CD1c-positive myeloid dendritic cell (primary cell): ENCODE data around the gene OAT.
"Not testable (repeated sequence)": the region's sequence is repeated elsewhere in the genome, so short reads cannot be mapped to it uniquely, and the experiment has no call there.

Experiments
- DNase-seq: peaks from one replicate; pipeline ENCODE4 v3.0.0-alpha.2; 2016; ENCODE audit errors: extremely low spot score

OAT gene

DNA sequence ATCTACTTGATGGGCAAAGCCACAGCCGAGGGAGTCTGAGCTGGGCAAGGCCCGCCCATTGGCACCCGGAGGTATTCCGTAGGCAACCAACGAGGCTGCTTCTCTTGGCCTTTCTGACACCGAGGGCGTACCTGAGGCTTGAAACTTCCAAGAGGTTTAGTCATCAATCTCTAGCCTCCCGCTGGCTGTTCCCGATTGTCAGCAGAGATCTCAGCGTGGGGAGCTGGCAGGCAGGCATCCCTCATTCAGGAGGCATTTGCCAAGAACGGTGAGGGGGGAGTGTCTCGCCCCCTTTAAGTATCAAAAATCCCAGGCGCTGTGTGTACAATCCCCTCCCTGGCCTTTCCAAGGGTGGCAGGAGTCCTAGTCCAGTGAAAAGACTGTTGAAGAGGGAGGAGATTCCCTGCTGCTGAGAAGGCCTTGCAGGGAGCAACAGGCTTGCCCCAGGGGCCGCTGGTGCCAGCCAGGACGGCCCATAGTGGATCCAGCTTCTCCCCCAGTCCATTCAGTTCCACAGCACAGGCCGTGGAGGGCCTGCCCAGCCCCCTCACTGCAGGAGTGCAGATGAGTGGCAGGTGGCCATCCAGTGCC is 39.7 kb downstream of the OAT start:
- DNase-seq: no peak

GRCh38 chr10:124378271-124378670 is 40.5 kb downstream of the OAT start:
- DNase-seq: no peak

- no peak for DNase-seq
Measured at GRCh38 chr10:124377101-124377500, 41.6 kb downstream of the OAT start.

GRCh38 chr10:124376411-124376810 is 42.3 kb downstream of the OAT start:
- DNase-seq: no peak

DNA sequence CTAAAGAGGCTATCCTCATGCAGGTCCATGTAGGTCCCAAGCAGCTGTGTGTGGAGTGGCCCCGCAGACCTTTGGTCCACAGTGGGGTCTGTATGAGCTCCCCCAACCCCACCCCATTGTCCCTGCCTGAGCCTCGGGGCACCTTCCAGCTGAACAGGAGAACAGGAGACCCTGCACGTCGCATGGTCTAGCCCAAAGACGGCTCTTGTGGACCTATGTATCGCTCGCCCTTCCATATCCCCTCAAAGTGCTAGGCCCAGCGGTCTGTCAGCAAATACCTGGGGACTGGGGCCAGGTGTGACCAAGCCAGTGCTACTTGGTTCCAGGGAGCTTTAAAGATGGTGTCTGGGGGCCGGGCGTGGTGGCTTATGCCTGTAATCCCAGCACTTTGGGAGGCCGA is 43.0 kb downstream of the OAT start:
- no peak for DNase-seq

GRCh38 chr10:124375353-124375614 is 43.4 kb downstream of the OAT start:
- DNase-seq: no peak

DNA sequence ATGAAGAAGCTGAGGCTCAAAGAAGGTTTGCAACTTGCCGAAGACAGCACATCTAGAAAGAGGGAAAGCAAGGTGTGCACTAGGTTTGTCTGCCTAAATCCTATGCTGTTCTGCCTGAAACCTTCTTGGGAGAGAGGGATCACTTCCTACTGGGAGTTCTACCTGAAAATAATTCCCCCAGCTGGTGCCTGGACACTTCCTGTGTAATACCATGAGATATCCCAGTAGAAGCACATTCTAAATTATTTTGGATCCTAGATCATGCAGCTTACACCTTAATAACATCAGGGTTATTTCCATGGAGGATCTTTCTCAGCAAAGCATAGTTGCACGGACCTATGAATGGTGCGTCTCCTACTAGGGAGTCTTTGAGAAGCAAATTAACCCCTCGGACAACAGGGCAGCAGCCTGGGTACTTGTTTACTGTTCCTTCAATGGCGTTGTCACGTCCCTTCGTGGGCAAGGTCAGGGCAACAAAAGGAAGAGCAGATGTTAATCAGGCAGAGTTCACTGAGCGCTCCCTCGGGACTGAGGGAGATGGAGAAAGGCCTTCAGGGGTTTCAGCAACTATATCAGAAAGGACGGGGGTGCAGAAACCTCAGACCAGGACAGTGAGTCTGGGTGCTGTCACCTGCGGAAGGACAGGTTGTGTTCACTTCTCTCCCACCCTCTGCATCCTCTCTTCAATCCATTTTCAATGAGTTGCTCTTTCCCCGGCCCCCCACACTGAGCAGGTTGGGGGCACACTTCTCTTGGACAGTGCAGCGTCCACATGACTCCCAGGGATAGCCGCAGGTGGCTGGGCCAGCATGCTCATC is 44.0 kb downstream of the OAT start:
- DNase-seq: no peak

- no peak for DNase-seq
Measured at GRCh38 chr10:124372899-124373298, 45.8 kb downstream of the OAT start.

- DNase-seq: no peak
Measured at GRCh38 chr10:124370426-124370825, 48.3 kb downstream of the OAT start.

GRCh38 chr10:124369986-124370385 is 48.7 kb downstream of the OAT start:
- no peak for DNase-seq

GRCh38 chr10:124369533-124369932 is 49.2 kb downstream of the OAT start:
- DNase-seq: not testable (repeated sequence)

GRCh38 chr10:124369066-124369465 is 49.7 kb downstream of the OAT start:
- DNase-seq: no peak

DNA sequence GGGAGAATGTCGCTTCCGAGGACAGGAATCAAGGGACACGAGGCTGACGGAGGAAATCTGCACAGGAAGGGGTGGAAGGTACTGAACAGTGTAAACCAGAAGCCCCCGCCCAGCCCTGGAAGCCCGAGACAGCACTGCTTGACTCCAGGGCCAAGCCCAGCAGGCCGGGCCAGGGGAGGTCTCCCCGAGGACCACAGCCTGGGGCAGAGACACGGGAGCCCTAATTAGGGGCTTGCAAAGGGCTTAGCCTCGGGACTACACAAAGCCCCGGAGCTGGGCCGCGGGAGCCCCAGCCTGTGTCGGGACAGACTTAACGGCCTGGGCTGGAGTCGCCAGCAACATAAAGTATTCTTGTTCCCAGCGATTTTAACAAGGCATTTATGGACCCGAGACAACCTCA is 50.8 kb downstream of the OAT start:
- DNase-seq: no peak

DNA sequence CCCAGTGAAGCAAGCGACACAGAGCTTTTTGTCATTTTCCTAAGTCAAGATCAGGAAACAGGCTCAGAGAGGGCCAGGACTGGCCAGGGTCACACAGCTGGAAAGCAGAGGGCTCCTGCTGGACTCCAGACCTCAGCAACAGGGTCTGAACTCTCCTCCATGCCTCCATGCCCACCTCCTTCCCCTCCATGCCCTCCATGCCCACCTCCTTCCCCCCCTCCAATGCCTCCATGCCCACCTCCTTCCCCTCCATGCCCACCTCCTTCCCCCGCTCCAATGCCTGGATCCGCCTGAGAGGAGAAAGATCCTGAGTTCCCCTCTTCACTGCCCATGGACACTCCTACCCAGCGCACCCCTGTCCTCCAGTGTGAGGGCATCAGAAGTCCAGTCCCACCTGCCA is 51.3 kb downstream of the OAT start:
- DNase-seq: no peak

- no peak for DNase-seq
Measured at GRCh38 chr10:124366825-124367224, 51.9 kb downstream of the OAT start.

GRCh38 chr10:124366343-124366742 is 52.4 kb downstream of the OAT start:
- DNase-seq: no peak

DNA sequence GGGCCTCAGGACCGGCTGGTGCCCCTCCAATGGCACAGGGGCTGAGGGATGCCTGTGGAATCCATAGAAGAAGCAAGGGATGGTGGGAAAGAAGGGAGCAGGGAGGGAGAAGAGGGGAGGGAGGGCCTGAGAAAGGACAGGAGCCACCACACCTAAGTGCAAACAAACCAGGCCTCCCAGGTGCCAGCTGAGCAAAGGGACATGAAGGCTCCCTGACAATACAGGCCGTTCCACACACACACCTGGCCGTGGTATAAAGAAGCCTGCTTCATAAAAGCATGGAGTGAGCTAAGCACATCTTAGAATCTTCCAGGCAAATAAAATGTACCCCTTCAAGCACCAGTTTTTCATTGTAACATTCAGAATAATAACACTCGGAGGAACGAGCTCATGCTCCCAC is 54.0 kb downstream of the OAT start:
- no peak for DNase-seq

DNA sequence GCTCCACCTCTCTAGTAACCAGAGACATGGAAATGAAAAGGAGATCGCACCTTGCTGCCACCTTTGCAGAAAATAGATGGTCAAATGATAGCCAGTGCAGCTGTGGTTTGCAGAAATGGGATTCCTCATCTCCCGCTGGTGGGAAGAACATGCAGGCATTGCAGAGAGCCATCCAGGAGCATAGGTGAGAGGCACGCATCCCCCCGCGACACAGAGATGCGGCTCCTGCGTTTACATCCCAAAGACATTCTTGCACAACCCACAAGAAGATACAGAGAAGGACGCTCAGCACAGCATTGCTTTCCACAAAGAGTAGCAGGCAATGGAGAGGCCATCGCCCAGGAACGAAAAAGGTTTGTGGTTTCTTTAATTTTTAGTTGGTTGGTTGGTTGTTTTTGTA is 56.2 kb downstream of the OAT start:
- DNase-seq: no peak

DNA sequence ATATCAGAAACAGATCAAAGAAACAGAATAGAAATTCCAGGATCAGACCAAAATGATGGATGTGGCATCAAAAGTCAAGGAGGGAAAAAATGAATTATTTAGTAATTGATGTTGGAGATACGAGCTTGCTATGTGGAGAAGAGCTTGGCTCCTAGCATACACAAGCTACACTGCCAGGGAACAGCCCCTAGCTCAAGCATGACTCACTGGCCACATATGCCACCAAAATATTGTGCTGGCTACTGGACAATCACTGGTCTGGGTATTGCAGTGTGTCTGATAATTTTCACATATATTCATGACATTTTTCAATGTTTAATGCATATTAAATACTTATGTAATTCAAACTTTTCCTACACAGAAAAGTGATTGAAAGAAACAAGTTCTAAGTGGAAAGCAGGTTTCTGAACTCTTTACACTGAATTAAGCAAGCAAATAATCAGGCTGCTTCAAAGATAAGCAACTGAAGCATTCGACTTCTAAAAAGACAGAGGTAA is 59.3 kb downstream of the OAT start:
- DNase-seq: no peak

- no peak for DNase-seq
Measured at GRCh38 chr10:124357561-124357885, 61.2 kb downstream of the OAT start.

GRCh38 chr10:124356701-124357560 is 61.8 kb downstream of the OAT start:
- no peak for DNase-seq

- peak; percentile 42 for DNase-seq
Measured at GRCh38 chr10:124354411-124355382, 64.0 kb downstream of the OAT start.
